Activated T-cell treated with anti-CD3 and anti-CD28 coated beads, Interleukin-2, amount 50 U/mL, for 4 hours (primary cell): ENCODE results near the gene GREB1L. TPM values are rescaled to one million over a fixed set of nuclear protein-coding genes. Genes with fewer than 3 reads are reported as not detected.

Experiments
- ATAC-seq, 2 donors: fragments of 200-7000 bp; cut with Tn5 transposase; one replicate each; pipeline ENCODE4 v1.10.0; 2021
- DNase-seq: peaks from one replicate; pipeline ENCODE4 v3.0.0-alpha.2; 2020
- H3K27me3 Mint-ChIP-seq: one replicate; pipeline ENCODE4 v1.8.0; 2021; ENCODE audit warnings: low read depth, mixed read lengths
- H3K36me3 Mint-ChIP-seq: one replicate; pipeline ENCODE4 v1.8.0; 2022; ENCODE audit warnings: mixed read lengths; ENCODE audit not compliant: insufficient read depth
- H3K4me1 Mint-ChIP-seq: one replicate; pipeline ENCODE4 v1.8.0; 2021; ENCODE audit warnings: low read depth, mixed read lengths
- H3K4me3 Mint-ChIP-seq: one replicate; pipeline ENCODE4 v1.8.0; 2021; ENCODE audit warnings: mild to moderate bottlenecking, moderate library complexity, mixed read lengths
- H3K9me3 Mint-ChIP-seq: one replicate; pipeline ENCODE4 v1.8.0; 2021; ENCODE audit warnings: mixed read lengths
- total RNA-seq, 3 donors: library from RNA; stranded (reverse); gene quantifications; one replicate each; pipeline ENCODE4 v1.2.1, GENCODE V29; 2021

The GREB1L gene
- total RNA-seq, 3 donors from 2014 or later = 0.03 TPM; not detected in 2

DNA sequence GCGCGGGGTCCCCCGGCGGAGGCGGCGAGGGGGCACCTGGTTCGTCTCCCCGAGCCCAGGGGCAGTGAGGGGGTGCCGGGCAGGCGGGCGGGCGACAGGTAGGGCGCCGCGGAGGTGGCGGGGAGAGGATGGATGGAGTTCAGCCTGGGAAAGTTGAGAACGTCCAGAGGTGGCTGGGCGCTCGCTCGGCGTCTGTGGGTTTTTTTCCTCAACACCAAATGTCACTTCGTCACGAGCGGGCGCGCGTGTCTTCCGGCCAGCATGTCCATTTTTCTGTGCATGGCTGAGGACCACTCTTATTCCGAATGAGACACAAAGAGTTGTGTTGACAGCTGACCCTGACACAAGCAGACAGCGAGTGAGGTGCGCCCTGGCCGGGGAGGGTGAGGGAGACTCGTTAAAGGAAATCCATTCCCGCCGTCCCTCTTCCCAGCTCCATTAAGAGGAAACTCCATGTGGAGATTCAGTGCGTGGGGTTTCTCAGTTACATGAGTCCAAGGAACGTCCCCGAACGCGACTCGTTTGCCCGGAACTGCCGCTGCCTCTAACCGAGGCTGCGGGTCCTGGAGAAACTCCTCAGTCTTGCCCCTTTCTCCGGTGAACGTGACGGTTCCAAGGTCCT lies 859 bp downstream of the GREB1L start:
- H3K4me3 Mint-ChIP-seq = no peak overlapping the region
- peak in 1 of 2 donors; percentile 14 for ATAC-seq
- no peaks in the 10 kb centered on the region for H3K36me3 Mint-ChIP-seq
- peaks cover 65% of the 10 kb centered on the region for H3K27me3 Mint-ChIP-seq
- no peak for DNase-seq
- no peaks in the 10 kb centered on the region for H3K9me3 Mint-ChIP-seq
- peaks cover 5% of the 10 kb centered on the region for H3K4me1 Mint-ChIP-seq

GRCh38 chr18:21254576-21254975 lies 12.5 kb downstream of the GREB1L start:
- DNase-seq (no peak), ATAC-seq (no peak)
- H3K4me3 Mint-ChIP-seq = no peak overlapping the region
- H3K36me3 Mint-ChIP-seq = no peaks in the 10 kb centered on the region
- peaks cover 7% of the 10 kb centered on the region for H3K27me3 Mint-ChIP-seq
- H3K4me1 Mint-ChIP-seq = no peaks in the 10 kb centered on the region
- no peaks in the 10 kb centered on the region for H3K9me3 Mint-ChIP-seq

DNA sequence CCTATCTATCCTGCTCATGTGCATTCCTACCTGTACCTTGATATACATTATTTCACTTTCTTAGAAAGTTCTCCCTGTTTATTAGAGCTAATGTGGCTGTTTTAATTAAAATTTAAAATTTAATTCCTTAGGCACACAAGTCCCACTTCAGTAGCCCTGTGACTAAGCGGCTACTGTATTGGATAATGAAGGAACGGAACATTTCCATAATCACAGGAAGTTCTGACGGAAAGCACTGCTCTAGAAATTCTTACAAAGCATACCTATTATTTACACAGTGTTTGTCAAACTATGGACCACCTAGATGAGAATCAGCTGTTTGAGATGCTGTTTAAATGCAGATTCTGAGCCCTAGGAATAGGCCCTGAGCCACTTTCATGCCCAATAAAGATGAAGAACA lies 13.2 kb downstream of the GREB1L start:
- Mint-ChIP-seq H3K4me1 (no peaks in the 10 kb centered on the region), H3K9me3 (no peaks in the 10 kb centered on the region), H3K27me3 (peaks cover 3% of the 10 kb centered on the region), H3K36me3 (no peaks in the 10 kb centered on the region), H3K4me3 (no peak overlapping the region)
- ATAC-seq (no peak), DNase-seq (no peak)

- no peaks in the 10 kb centered on the region for H3K36me3 Mint-ChIP-seq
- no peaks in the 10 kb centered on the region for H3K9me3 Mint-ChIP-seq
- peaks cover 3% of the 10 kb centered on the region for H3K27me3 Mint-ChIP-seq
- ATAC-seq (no peak), DNase-seq (no peak)
- no peak overlapping the region for H3K4me3 Mint-ChIP-seq
- H3K4me1 Mint-ChIP-seq = no peaks in the 10 kb centered on the region
Observed at GRCh38 chr18:21257386-21257785, 15.4 kb downstream of the GREB1L start.

GRCh38 chr18:21260621-21261020 lies 18.6 kb downstream of the GREB1L start:
- no peaks in the 10 kb centered on the region for H3K4me1 Mint-ChIP-seq
- H3K9me3 Mint-ChIP-seq = no peaks in the 10 kb centered on the region
- DNase-seq = no peak
- H3K27me3 Mint-ChIP-seq = peaks cover 4% of the 10 kb centered on the region
- no peaks in the 10 kb centered on the region for H3K36me3 Mint-ChIP-seq
- ATAC-seq = no peak
- no peak overlapping the region for H3K4me3 Mint-ChIP-seq

DNA sequence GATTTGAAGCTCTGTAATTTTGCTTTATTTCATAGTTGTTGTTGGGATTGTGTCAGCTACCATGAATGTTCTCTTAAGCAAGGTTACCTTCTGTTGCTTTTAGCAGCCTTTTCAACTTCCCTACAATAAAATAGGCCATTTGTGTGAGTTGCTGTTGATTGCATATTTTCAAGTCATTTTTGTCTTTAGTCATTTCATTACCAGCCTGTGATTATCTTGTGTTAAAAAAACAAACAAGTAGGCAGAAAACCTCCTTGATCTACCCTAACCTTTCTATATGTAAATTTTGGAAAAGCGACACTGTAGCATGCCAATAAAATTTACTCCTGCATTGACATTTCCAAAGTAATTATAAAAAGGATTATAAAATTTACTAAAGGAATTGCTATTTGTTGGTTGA lies 19.3 kb downstream of the GREB1L start:
- no peak overlapping the region for H3K4me3 Mint-ChIP-seq
- H3K9me3 Mint-ChIP-seq = no peaks in the 10 kb centered on the region
- H3K27me3 Mint-ChIP-seq = peaks cover 4% of the 10 kb centered on the region
- H3K36me3 Mint-ChIP-seq = no peaks in the 10 kb centered on the region
- DNase-seq (no peak), ATAC-seq (no peak)
- H3K4me1 Mint-ChIP-seq = no peaks in the 10 kb centered on the region

- no peaks in the 10 kb centered on the region for H3K36me3 Mint-ChIP-seq
- ATAC-seq = no peak
- no peaks in the 10 kb centered on the region for H3K4me1 Mint-ChIP-seq
- H3K4me3 Mint-ChIP-seq = no peak overlapping the region
- no peaks in the 10 kb centered on the region for H3K9me3 Mint-ChIP-seq
- no peak for DNase-seq
- H3K27me3 Mint-ChIP-seq = peaks cover 4% of the 10 kb centered on the region
Observed at GRCh38 chr18:21262244-21262643, 20.2 kb downstream of the GREB1L start.

DNA sequence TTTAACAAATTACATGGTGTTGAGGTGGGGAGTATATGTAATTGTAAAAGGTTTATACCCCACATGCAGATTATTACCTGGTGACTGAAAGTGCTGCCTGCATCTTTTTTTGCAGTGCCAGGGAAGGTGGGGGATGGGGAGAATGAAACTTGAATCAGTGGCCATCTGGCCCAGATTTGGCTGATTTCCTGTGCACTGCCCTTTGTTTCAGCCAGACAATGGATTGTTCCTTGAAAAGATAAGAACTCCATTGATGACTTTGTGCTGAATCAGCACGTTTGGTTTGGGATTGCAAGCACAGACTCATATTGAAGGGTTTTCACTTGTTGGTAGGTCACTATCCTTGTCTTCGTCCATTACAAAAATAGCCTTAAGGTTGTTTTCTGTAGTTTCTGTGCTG lies 20.9 kb downstream of the GREB1L start:
- Mint-ChIP-seq H3K27me3 (peaks cover 4% of the 10 kb centered on the region), H3K4me3 (no peak overlapping the region)

GRCh38 chr18:21264651-21265050 lies 22.6 kb downstream of the GREB1L start:
- no peaks in the 10 kb centered on the region for H3K9me3 Mint-ChIP-seq
- peaks cover 4% of the 10 kb centered on the region for H3K27me3 Mint-ChIP-seq
- H3K4me1 Mint-ChIP-seq = no peaks in the 10 kb centered on the region
- no peak overlapping the region for H3K4me3 Mint-ChIP-seq
- no peaks in the 10 kb centered on the region for H3K36me3 Mint-ChIP-seq
- ATAC-seq = no peak
- DNase-seq = no peak

More for the DNA sequence above, 20.9 kb downstream of the GREB1L start:
- no peaks in the 10 kb centered on the region for H3K36me3 Mint-ChIP-seq
- H3K4me1 Mint-ChIP-seq = no peaks in the 10 kb centered on the region
- no peaks in the 10 kb centered on the region for H3K9me3 Mint-ChIP-seq
- no peak for DNase-seq
- no peak for ATAC-seq

DNA sequence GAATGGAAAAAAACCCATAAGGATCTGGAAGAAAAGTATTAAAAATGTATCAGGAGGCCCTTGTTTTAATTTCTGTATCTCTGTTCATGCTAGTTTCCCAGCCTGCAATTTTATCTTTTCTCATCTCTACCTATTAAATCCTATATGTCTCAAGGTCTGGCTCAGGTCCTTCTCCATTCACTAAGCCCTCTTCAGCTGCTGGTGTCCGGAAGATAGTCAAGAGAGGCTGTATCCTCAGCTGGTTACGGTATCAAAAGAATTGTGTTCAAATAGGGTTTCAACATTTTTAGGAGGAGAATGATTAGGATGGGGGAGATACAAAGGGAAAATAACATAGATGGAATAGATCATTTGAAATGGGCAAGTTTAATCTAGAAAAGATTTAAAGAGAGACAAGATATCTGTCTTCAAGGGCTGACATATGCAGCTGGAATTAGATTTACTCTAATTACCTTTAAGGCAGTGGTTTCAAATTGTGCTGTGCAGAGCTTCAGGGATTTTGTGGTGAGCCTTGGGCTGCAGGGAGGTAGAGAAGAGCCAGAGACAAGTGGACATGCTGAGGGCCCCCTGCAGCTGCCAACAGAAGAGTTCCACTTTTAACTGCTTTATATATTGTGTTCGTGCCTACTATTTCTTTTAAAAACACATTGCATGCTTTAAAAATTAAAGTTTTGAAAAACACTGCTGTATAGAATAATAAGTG lies 24.1 kb downstream of the GREB1L start:
- H3K27me3 Mint-ChIP-seq = peaks cover 4% of the 10 kb centered on the region
- ATAC-seq = no peak
- no peaks in the 10 kb centered on the region for H3K9me3 Mint-ChIP-seq
- H3K36me3 Mint-ChIP-seq = no peaks in the 10 kb centered on the region
- H3K4me1 Mint-ChIP-seq = no peaks in the 10 kb centered on the region
- no peak for DNase-seq
- H3K4me3 Mint-ChIP-seq = no peak overlapping the region

GRCh38 chr18:21267400-21267799 lies 25.4 kb downstream of the GREB1L start:
- H3K9me3 Mint-ChIP-seq = no peaks in the 10 kb centered on the region
- no peaks in the 10 kb centered on the region for H3K36me3 Mint-ChIP-seq
- H3K4me3 Mint-ChIP-seq = no peak overlapping the region

GRCh38 chr18:21269349-21269748 lies 27.3 kb downstream of the GREB1L start:
- DNase-seq (no peak), ATAC-seq (no peak)
- no peaks in the 10 kb centered on the region for H3K36me3 Mint-ChIP-seq
- H3K27me3 Mint-ChIP-seq = no peaks in the 10 kb centered on the region
- no peaks in the 10 kb centered on the region for H3K9me3 Mint-ChIP-seq
- H3K4me3 Mint-ChIP-seq = no peak overlapping the region
- no peaks in the 10 kb centered on the region for H3K4me1 Mint-ChIP-seq

More at GRCh38 chr18:21267400-21267799, 25.4 kb downstream of the GREB1L start:
- peaks cover 4% of the 10 kb centered on the region for H3K27me3 Mint-ChIP-seq
- H3K4me1 Mint-ChIP-seq = no peaks in the 10 kb centered on the region
- ATAC-seq (no peak), DNase-seq (no peak)

GRCh38 chr18:21270453-21270852 lies 28.4 kb downstream of the GREB1L start:
- H3K27me3 Mint-ChIP-seq = no peaks in the 10 kb centered on the region
- H3K36me3 Mint-ChIP-seq = no peaks in the 10 kb centered on the region
- no peaks in the 10 kb centered on the region for H3K4me1 Mint-ChIP-seq
- no peak overlapping the region for H3K4me3 Mint-ChIP-seq
- H3K9me3 Mint-ChIP-seq = no peaks in the 10 kb centered on the region
- DNase-seq (no peak), ATAC-seq (no peak)

- Mint-ChIP-seq H3K4me3 (no peak overlapping the region), H3K9me3 (no peaks in the 10 kb centered on the region)
- no peak for ATAC-seq
Observed at GRCh38 chr18:21272016-21272579, 30.1 kb downstream of the GREB1L start.

GRCh38 chr18:21273568-21273967 lies 31.5 kb downstream of the GREB1L start:
- Mint-ChIP-seq H3K27me3 (no peaks in the 10 kb centered on the region), H3K36me3 (no peaks in the 10 kb centered on the region), H3K4me1 (no peaks in the 10 kb centered on the region), H3K4me3 (no peak overlapping the region), H3K9me3 (no peaks in the 10 kb centered on the region)
- ATAC-seq (no peak), DNase-seq (no peak)

More at GRCh38 chr18:21272016-21272579, 30.1 kb downstream of the GREB1L start:
- DNase-seq = no peak
- H3K36me3 Mint-ChIP-seq = no peaks in the 10 kb centered on the region
- no peaks in the 10 kb centered on the region for H3K27me3 Mint-ChIP-seq
- H3K4me1 Mint-ChIP-seq = no peaks in the 10 kb centered on the region
